Measurements from ENCODE around the gene GDPD3. TPM values are rescaled to one million over a fixed set of nuclear protein-coding genes. Genes with fewer than 3 reads are reported as not detected.

The GDPD3 gene
- total and polyA plus RNA-seq, 2 of the 13 experiments (the other 11 are each of a cell fraction or from before 2014, with no cell fraction given), result 18.7 to 20.6 TPM

- TF ChIP-seq, protein P1, sequence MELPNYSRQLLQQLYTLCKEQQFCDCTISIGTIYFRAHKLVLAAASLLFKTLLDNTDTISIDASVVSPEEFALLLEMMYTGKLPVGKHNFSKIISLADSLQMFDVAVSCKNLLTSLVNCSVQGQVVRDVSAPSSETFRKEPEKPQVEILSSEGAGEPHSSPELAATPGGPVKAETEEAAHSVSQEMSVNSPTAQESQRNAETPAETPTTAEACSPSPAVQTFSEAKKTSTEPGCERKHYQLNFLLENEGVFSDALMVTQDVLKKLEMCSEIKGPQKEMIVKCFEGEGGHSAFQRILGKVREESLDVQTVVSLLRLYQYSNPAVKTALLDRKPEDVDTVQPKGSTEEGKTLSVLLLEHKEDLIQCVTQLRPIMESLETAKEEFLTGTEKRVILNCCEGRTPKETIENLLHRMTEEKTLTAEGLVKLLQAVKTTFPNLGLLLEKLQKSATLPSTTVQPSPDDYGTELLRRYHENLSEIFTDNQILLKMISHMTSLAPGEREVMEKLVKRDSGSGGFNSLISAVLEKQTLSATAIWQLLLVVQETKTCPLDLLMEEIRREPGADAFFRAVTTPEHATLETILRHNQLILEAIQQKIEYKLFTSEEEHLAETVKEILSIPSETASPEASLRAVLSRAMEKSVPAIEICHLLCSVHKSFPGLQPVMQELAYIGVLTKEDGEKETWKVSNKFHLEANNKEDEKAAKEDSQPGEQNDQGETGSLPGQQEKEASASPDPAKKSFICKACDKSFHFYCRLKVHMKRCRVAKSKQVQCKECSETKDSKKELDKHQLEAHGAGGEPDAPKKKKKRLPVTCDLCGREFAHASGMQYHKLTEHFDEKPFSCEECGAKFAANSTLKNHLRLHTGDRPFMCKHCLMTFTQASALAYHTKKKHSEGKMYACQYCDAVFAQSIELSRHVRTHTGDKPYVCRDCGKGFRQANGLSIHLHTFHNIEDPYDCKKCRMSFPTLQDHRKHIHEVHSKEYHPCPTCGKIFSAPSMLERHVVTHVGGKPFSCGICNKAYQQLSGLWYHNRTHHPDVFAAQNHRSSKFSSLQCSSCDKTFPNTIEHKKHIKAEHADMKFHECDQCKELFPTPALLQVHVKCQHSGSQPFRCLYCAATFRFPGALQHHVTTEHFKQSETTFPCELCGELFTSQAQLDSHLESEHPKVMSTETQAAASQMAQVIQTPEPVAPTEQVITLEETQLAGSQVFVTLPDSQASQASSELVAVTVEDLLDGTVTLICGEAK (IDR thresholded peaks at IDR 0.05), result peak; percentile 85
- TF ChIP-seq, protein P1 (CRISPR knock-in tag; IDR thresholded peaks at IDR 0.05), result peak; percentile 60; the same call in 1 of the 2 replicates
- TF ChIP-seq, protein P2, sequence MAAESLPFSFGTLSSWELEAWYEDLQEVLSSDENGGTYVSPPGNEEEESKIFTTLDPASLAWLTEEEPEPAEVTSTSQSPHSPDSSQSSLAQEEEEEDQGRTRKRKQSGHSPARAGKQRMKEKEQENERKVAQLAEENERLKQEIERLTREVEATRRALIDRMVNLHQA (CRISPR knock-in tag; IDR thresholded peaks at IDR 0.05), result no peak
- TF ChIP-seq ZBTB8A (CRISPR knock-in tag; IDR thresholded peaks at IDR 0.05; ENCODE audit: borderline replicate concordance, low read depth) (no peak), MYC (CRISPR knock-in tag; IDR thresholded peaks at IDR 0.05; ENCODE audit: borderline replicate concordance) (peak; percentile 35; the same call in 1 of the 2 replicates), SATB2 (CRISPR knock-in tag; IDR thresholded peaks at IDR 0.05) (no peak), STAT6 (CRISPR knock-in tag; IDR thresholded peaks at IDR 0.05; ENCODE audit: borderline replicate concordance) (no peak), ZC3H13 (CRISPR knock-in tag; IDR thresholded peaks at IDR 0.05) (peak; percentile 70; the same call in 1 of the 2 replicates), U2AF2 (IDR thresholded peaks at IDR 0.05; ENCODE audit: low read depth, low read length) (no peak), MED8 (CRISPR knock-in tag; IDR thresholded peaks at IDR 0.05; ENCODE audit: insufficient replicate concordance) (peak; percentile 36), ZUFSP (CRISPR knock-in tag; IDR thresholded peaks at IDR 0.05; ENCODE audit: borderline replicate concordance) (no peak), HCFC1 (IDR thresholded peaks at IDR 0.05; ENCODE audit: low read depth, low read length) (no peak; the same call in 1 of the 2 replicates)
- TF ChIP-seq, protein P3, sequence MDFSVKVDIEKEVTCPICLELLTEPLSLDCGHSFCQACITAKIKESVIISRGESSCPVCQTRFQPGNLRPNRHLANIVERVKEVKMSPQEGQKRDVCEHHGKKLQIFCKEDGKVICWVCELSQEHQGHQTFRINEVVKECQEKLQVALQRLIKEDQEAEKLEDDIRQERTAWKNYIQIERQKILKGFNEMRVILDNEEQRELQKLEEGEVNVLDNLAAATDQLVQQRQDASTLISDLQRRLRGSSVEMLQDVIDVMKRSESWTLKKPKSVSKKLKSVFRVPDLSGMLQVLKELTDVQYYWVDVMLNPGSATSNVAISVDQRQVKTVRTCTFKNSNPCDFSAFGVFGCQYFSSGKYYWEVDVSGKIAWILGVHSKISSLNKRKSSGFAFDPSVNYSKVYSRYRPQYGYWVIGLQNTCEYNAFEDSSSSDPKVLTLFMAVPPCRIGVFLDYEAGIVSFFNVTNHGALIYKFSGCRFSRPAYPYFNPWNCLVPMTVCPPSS (IDR thresholded peaks at IDR 0.05), result no peak
Observed at GRCh38 chr16:30075503-30076275, 37.6 kb downstream of the GDPD3 start, which contains the start of gene PPP4C (continued).

Data from HepG2 (cell line).